GM10266 (cell line): ENCODE measurements around the gene ZMYM3.

Source experiments
- DNase-seq: peaks from one replicate; pipeline ENCODE4 v3.0.0; 2012; ENCODE audit errors: extremely low spot score
- CTCF ChIP-seq: IDR thresholded peaks from 2 replicates; pipeline ENCODE4 v1.5.1; 2012; ENCODE audit warnings: mild to moderate bottlenecking, low read depth; ENCODE audit not compliant: control insufficient read depth, insufficient read depth; ENCODE audit errors: missing control alignments

The ZMYM3 gene

GRCh38 chrX:71198066-71198465 lies 55.9 kb downstream of the ZMYM3 start:
- DNase-seq, result peak; percentile 39
- TF ChIP-seq CTCF, result no peak

GRCh38 chrX:71195964-71196649 lies 57.8 kb downstream of the ZMYM3 start:
- no peak for TF ChIP-seq CTCF
- peak; percentile 10 for DNase-seq

GRCh38 chrX:71191248-71191647 lies 62.7 kb downstream of the ZMYM3 start:
- no peak for DNase-seq
- no peak for TF ChIP-seq CTCF
